ENCODE measurements around the gene ATP8A2. TPM values are rescaled to one million over a fixed set of nuclear protein-coding genes. Genes with fewer than 3 reads are reported as not detected.

Gene ATP8A2
- total RNA-seq, 4 donors from 2014 or later = 0.13 to 0.29 (median 0.24) TPM

DNA sequence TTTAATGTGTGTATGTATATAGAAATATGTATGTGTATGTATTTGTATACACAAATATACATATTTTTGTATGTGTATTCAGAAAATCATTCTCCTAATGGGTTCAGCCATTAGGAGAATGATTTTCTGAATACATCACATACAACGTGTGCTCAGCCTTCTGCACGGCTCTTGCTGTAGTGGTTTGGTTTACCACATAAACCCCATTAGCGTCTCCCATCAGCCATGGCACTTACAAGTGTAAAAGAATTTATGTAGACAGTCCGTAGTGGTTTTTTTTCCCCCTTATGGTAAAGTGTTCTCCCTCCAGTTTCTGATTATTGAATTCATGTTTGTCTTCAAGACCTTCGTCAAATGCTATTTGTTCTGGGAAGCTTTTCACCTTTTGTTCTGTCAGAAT is 38.2 kb downstream of the ATP8A2 start:
- Histone ChIP-seq H3K4me3 (replicated peaks in 1 of 3) (no peak overlapping the region), H3K27me3 (no peaks in the 10 kb centered on the region), H3K27ac (no peak overlapping the region), H3K36me3 (no peaks in the 10 kb centered on the region), H3K4me1 (no peaks in the 10 kb centered on the region), H3K9me3 (no peaks in the 10 kb centered on the region)
- 85 to 86% methylated on average over 5 of the region's 5 CpGs for WGBS, 2 donors
- DNase-seq = no peak
- intact Hi-C loops (cut with DNase I) = no loop called here
- TF ChIP-seq, protein P1, sequence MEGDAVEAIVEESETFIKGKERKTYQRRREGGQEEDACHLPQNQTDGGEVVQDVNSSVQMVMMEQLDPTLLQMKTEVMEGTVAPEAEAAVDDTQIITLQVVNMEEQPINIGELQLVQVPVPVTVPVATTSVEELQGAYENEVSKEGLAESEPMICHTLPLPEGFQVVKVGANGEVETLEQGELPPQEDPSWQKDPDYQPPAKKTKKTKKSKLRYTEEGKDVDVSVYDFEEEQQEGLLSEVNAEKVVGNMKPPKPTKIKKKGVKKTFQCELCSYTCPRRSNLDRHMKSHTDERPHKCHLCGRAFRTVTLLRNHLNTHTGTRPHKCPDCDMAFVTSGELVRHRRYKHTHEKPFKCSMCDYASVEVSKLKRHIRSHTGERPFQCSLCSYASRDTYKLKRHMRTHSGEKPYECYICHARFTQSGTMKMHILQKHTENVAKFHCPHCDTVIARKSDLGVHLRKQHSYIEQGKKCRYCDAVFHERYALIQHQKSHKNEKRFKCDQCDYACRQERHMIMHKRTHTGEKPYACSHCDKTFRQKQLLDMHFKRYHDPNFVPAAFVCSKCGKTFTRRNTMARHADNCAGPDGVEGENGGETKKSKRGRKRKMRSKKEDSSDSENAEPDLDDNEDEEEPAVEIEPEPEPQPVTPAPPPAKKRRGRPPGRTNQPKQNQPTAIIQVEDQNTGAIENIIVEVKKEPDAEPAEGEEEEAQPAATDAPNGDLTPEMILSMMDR (IDR thresholded peaks at IDR 0.05) = no peak
- TF ChIP-seq POLR2A (IDR thresholded peaks at IDR 0.05) = no peak

DNA sequence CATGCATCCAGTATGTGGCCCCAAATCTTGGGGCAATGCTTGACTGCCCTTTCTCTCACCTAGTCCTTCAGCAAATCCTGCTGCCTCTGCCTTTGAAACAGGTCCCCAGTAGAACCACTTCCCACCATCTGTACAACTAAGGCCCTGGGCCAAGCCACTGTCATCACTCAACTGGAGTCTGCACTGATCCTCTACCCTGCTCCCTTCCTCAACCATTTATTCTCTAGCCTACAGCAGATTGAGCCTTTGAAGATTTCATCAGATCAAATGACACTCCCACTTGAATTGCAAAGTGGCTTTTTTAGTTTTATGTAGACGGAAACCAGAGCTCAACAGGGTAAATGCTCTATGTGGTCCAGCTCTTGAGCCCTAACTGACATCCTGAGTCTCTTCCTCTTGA is 43.5 kb downstream of the ATP8A2 start:
- intact Hi-C loops (cut with DNase I) = no loop called here
- 32 to 35% methylated on average over 1 of the region's 1 CpG for WGBS, 2 donors
- H3K4me1 ChIP-seq = no peaks in the 10 kb centered on the region
- no peaks in the 10 kb centered on the region for H3K27me3 ChIP-seq
- no peak overlapping the region for H3K4me3 ChIP-seq (replicated peaks in 1 of 3)
- TF ChIP-seq POLR2A (IDR thresholded peaks at IDR 0.05) = no peak
- TF ChIP-seq, protein P1 (IDR thresholded peaks at IDR 0.05) = no peak
- no peak for DNase-seq
- no peaks in the 10 kb centered on the region for H3K36me3 ChIP-seq
- H3K27ac ChIP-seq = no peak overlapping the region
- no peaks in the 10 kb centered on the region for H3K9me3 ChIP-seq

DNA sequence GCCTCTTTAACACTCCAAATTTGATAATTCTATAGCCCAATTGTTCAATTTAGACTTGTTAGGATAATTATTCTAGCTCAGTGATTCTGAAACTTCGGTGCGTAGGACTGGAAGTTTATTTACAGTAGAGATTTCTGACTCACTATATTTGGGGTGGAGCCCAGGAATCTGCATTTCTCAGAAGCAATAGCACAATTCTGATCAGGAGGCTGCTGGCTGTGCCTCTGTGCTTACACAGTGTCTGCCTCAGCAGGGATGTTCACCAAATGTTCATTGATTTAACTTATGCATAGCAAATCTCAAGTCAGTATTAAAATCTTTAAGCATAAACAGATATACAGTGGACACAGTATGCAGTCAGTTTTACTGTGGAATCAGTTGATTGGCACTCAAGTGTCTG is 45.8 kb downstream of the ATP8A2 start:
- Histone ChIP-seq H3K27ac (no peak overlapping the region), H3K4me3 (replicated peaks in 1 of 3) (no peak overlapping the region), H3K27me3 (no peaks in the 10 kb centered on the region), H3K36me3 (no peaks in the 10 kb centered on the region), H3K9me3 (no peaks in the 10 kb centered on the region), H3K4me1 (no peaks in the 10 kb centered on the region)
- TF ChIP-seq, protein P1 (IDR thresholded peaks at IDR 0.05) = no peak
- no peak for TF ChIP-seq POLR2A (IDR thresholded peaks at IDR 0.05)
- WGBS, 2 donors = 76 to 83% methylated on average over 2 of the region's 2 CpGs
- DNase-seq = no peak
- intact Hi-C loops (cut with DNase I) = no loop called here

DNA sequence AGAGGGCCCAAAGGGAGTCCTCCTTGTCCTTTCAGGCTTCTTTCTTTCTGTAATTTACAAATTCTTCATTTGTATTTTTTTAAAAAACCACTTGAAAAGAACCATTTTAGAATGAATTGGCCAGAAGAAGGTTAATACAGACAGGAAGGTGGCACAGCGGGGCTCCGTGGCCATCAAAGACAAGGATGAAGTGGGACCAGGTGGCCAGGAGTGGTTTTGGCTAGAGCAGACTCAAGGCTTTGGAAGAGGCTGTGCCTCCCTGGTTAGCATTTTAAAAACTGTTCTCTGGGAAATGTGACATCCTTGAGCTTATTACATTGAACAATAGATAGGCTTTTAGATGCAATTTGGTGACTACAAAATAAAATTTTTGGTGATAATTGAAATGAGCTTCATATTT is 48.4 kb downstream of the ATP8A2 start:
- Histone ChIP-seq H3K27ac (no peak overlapping the region), H3K36me3 (no peaks in the 10 kb centered on the region), H3K4me3 (replicated peaks in 1 of 3) (no peak overlapping the region), H3K9me3 (no peaks in the 10 kb centered on the region), H3K4me1 (no peaks in the 10 kb centered on the region), H3K27me3 (no peaks in the 10 kb centered on the region)
- intact Hi-C loops (cut with DNase I) = no loop called here
- WGBS, 2 donors = 74% methylated on average over 2 of the region's 2 CpGs
- no peak for TF ChIP-seq POLR2A (IDR thresholded peaks at IDR 0.05)
- TF ChIP-seq, protein P1 (IDR thresholded peaks at IDR 0.05) = no peak
- DNase-seq = no peak

DNA sequence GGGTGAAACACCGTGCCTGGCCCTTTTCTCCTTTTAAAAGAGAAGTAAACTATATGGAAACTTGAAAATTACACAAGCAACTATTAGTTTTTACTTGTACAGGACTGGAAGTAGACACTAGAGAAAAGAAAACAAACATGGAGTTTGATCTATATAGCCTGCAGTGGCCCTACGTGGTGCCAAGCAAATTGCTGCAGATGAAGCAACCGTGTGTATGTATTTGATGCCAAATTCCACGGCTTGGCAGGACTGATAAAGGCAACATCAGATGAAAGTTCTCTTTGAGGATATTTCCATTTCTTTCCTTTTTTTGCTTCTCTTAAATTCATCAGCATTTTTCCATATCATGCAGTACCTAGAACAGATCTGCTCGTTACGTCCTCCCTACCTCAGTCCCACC is 49.8 kb downstream of the ATP8A2 start:
- H3K4me1 ChIP-seq = no peaks in the 10 kb centered on the region
- no peaks in the 10 kb centered on the region for H3K9me3 ChIP-seq
- H3K36me3 ChIP-seq = no peaks in the 10 kb centered on the region
- 78 to 81% methylated on average over 6 of the region's 6 CpGs for WGBS, 2 donors
- H3K4me3 ChIP-seq (replicated peaks in 1 of 3) = no peak overlapping the region
- DNase-seq = no peak
- no peak overlapping the region for H3K27ac ChIP-seq
- intact Hi-C loops (cut with DNase I) = no loop called here
- TF ChIP-seq, protein P1 (IDR thresholded peaks at IDR 0.05) = no peak
- no peak for TF ChIP-seq POLR2A (IDR thresholded peaks at IDR 0.05)
- H3K27me3 ChIP-seq = no peaks in the 10 kb centered on the region
